HepG2 (cell line): ENCODE data around the gene PKMYT1. TPM values are rescaled to one million over a fixed set of nuclear protein-coding genes. Genes with fewer than 3 reads are reported as not detected.

Experiments
- CC2D1A ChIP-seq: sonication (generic); formaldehyde crosslinking; IDR thresholded peaks from 2 replicates; pipeline ENCODE4 v1.8.1; 2023; ENCODE audit warnings: mild to moderate bottlenecking, missing genetic modification reagents
- ESRRA ChIP-seq: sonication (generic); formaldehyde crosslinking; IDR thresholded peaks from 2 replicates; pipeline ENCODE4 v1.5.1; 2020; ENCODE audit warnings: mild to moderate bottlenecking, low read depth, missing genetic modification reagents
- FOXP1 ChIP-seq, 2 experiments: fragments of 450-650 bp in 1 of 2; IDR thresholded peaks; 2 replicates each; pipeline ENCODE4 v1.6.1; 2017 to 2018; ENCODE audit warnings: antibody characterized with exemption in 1 of 2
- NR2C2 ChIP-seq: sonication (generic); formaldehyde crosslinking; IDR thresholded peaks from 2 replicates; pipeline ENCODE4 v1.4.0; 2020; ENCODE audit warnings: missing genetic modification reagents, mild to moderate bottlenecking, moderate library complexity, borderline replicate concordance
- PHF8 ChIP-seq: sonication (generic); formaldehyde crosslinking; IDR thresholded peaks from 2 replicates; pipeline ENCODE4 v1.5.0; 2020; ENCODE audit warnings: missing genetic modification reagents
- SCMH1 ChIP-seq: sonication (generic); formaldehyde crosslinking; IDR thresholded peaks from 2 replicates; pipeline ENCODE4 v1.9.0; 2021; ENCODE audit warnings: missing genetic modification reagents, mild to moderate bottlenecking, borderline replicate concordance
- SRSF4 ChIP-seq: fragments of 200-400 bp; formaldehyde crosslinking; IDR thresholded peaks from one replicate; pipeline ENCODE4 v1.6.1; 2018; ENCODE audit warnings: mild to moderate bottlenecking, low read depth, low read length, moderate library complexity; ENCODE audit not compliant: poor library complexity, severe bottlenecking
- ZNF782 ChIP-seq: sonication (generic); formaldehyde crosslinking; IDR thresholded peaks from 2 replicates; pipeline ENCODE4 v1.4.0; 2020; ENCODE audit warnings: missing genetic modification reagents, mild to moderate bottlenecking, borderline replicate concordance
- ZSCAN9 ChIP-seq: IDR thresholded peaks from 2 replicates; pipeline ENCODE4 v1.6.1; 2016; ENCODE audit warnings: borderline replicate concordance
- polyA plus RNA-seq, 8 experiments: library from polyadenylated mRNA; depleted of rRNA in 3 of 8; stranded (reverse) in 7 of 8; unstranded in 1 of 8; fragments of >200 nt; fragmentation: Illumina TruSeq in 4 of 8; extraction: Trizol in 4 of 8; gene quantifications; 2 replicates each; pipeline versions ENCODE4 v1.2.1 to v1.2.3, GENCODE V29; 2011 to 2016; ENCODE audit warnings: low read depth in 4 of 8, missing spikeins in 1 of 8, mixed read lengths in 1 of 8; ENCODE audit not compliant: insufficient read depth in 1 of 8
- total RNA-seq, 5 experiments: library from RNA; depleted of rRNA; stranded (reverse); fragments of >200 nt; fragmentation: Illumina TruSeq; extraction: Trizol; gene quantifications; 2 replicates each; pipeline ENCODE4 v1.2.3, GENCODE V29; 2016; ENCODE audit warnings: low read depth in 1 of 5
- TF ChIP-seq, protein P1 (sequence below): sonication (generic); formaldehyde crosslinking; IDR thresholded peaks from 2 replicates; pipeline ENCODE4 v1.8.1; 2022; ENCODE audit warnings: low read depth, mild to moderate bottlenecking, missing genetic modification reagents
- TF ChIP-seq, protein P2 (sequence below): sonication (generic); formaldehyde crosslinking; IDR thresholded peaks from 2 replicates; pipeline ENCODE4 v1.5.0; 2020; ENCODE audit warnings: mild to moderate bottlenecking, missing genetic modification reagents, borderline replicate concordance
- TF ChIP-seq, protein P3 (sequence below): IDR thresholded peaks from 2 replicates; pipeline ENCODE4 v1.6.1; 2016
- TF ChIP-seq, protein P4 (sequence below): sonication (generic); formaldehyde crosslinking; IDR thresholded peaks from 2 replicates; pipeline ENCODE4 v1.5.1; 2020; ENCODE audit warnings: missing genetic modification reagents, mild to moderate bottlenecking, borderline replicate concordance
- TF ChIP-seq, protein P5 (sequence below): sonication (generic); formaldehyde crosslinking; IDR thresholded peaks from 2 replicates; pipeline ENCODE4 v1.4.0; 2020; ENCODE audit warnings: mild to moderate bottlenecking, missing genetic modification reagents
- TF ChIP-seq, protein P6 (sequence below): sonication (generic); formaldehyde crosslinking; IDR thresholded peaks from 2 replicates; pipeline ENCODE4 v1.9.0; 2021; ENCODE audit warnings: missing genetic modification reagents, borderline replicate concordance

PKMYT1 gene
- total and polyA plus RNA-seq, 2 of the 13 experiments (the other 11 are each of a cell fraction or from before 2014, with no cell fraction given), result 7.0 to 27.8 TPM

DNA sequence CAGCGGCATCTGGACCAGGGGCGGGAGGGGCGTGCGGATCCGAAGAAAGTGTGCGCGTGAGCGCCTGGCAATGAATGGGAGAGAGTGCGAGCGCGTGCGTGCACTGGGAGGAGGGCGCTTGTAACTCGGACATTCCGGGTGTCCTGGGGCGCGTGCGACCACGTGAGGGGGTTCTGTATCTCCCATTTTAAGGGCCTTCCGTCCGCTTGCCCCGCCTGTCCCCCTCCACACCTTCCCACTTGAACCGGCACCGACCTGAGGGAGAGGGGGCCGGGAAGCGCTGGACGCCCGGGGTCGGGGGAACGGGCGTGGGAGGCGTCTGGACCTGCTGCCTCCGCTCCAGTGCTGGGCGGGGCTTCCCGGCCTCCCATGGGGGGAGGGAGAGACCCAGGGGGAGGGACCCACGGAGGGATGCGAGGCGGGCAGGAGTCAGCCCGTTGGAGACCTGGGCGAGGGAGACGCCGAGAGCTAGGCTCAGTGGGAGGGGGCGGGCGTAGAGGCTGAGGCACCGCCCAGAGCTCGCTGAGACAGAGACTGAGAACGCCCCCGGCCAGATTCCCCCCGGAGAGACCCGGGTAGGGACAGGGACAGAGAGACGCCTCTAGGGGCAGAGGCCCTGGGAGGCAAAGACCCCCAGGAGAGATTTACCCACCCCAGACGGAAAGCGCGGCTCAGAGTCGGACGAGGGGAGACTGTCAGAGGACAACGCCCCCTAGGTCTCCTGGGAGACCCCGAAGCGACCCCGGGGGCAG, 16.3 kb downstream of the PKMYT1 start, which contains the start of gene KREMEN2 (continued):
- TF ChIP-seq, protein P1, sequence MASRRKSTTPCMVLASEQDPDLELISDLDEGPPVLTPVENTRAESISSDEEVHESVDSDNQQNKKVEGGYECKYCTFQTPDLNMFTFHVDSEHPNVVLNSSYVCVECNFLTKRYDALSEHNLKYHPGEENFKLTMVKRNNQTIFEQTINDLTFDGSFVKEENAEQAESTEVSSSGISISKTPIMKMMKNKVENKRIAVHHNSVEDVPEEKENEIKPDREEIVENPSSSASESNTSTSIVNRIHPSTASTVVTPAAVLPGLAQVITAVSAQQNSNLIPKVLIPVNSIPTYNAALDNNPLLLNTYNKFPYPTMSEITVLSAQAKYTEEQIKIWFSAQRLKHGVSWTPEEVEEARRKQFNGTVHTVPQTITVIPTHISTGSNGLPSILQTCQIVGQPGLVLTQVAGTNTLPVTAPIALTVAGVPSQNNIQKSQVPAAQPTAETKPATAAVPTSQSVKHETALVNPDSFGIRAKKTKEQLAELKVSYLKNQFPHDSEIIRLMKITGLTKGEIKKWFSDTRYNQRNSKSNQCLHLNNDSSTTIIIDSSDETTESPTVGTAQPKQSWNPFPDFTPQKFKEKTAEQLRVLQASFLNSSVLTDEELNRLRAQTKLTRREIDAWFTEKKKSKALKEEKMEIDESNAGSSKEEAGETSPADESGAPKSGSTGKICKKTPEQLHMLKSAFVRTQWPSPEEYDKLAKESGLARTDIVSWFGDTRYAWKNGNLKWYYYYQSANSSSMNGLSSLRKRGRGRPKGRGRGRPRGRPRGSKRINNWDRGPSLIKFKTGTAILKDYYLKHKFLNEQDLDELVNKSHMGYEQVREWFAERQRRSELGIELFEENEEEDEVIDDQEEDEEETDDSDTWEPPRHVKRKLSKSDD (CRISPR knock-in tag), result no peak
- TF ChIP-seq, protein P2, sequence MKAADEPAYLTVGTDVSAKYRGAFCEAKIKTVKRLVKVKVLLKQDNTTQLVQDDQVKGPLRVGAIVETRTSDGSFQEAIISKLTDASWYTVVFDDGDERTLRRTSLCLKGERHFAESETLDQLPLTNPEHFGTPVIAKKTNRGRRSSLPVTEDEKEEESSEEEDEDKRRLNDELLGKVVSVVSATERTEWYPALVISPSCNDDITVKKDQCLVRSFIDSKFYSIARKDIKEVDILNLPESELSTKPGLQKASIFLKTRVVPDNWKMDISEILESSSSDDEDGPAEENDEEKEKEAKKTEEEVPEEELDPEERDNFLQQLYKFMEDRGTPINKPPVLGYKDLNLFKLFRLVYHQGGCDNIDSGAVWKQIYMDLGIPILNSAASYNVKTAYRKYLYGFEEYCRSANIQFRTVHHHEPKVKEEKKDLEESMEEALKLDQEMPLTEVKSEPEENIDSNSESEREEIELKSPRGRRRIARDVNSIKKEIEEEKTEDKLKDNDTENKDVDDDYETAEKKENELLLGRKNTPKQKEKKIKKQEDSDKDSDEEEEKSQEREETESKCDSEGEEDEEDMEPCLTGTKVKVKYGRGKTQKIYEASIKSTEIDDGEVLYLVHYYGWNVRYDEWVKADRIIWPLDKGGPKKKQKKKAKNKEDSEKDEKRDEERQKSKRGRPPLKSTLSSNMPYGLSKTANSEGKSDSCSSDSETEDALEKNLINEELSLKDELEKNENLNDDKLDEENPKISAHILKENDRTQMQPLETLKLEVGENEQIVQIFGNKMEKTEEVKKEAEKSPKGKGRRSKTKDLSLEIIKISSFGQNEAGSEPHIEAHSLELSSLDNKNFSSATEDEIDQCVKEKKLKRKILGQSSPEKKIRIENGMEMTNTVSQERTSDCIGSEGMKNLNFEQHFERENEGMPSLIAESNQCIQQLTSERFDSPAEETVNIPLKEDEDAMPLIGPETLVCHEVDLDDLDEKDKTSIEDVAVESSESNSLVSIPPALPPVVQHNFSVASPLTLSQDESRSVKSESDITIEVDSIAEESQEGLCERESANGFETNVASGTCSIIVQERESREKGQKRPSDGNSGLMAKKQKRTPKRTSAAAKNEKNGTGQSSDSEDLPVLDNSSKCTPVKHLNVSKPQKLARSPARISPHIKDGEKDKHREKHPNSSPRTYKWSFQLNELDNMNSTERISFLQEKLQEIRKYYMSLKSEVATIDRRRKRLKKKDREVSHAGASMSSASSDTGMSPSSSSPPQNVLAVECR (CRISPR knock-in tag), result peak; percentile 16; the same call in 1 of the 2 replicates
- TF ChIP-seq ZNF782 (CRISPR knock-in tag) (no peak), SCMH1 (no peak), FOXP1 (IDR thresholded peaks at IDR 0.05) (no peak), FOXP1 (CRISPR knock-in tag; IDR thresholded peaks at IDR 0.05) (no peak), ESRRA (CRISPR knock-in tag) (no peak; the same call in 1 of the 2 replicates), SRSF4 (no peak), NR2C2 (CRISPR knock-in tag) (0 out of 2 replicates have a peak, but pooled peaks have one; percentile 29), PHF8 (CRISPR knock-in tag) (no peak), CC2D1A (CRISPR knock-in tag) (no peak), ZSCAN9 (no peak)
- TF ChIP-seq, protein P3, sequence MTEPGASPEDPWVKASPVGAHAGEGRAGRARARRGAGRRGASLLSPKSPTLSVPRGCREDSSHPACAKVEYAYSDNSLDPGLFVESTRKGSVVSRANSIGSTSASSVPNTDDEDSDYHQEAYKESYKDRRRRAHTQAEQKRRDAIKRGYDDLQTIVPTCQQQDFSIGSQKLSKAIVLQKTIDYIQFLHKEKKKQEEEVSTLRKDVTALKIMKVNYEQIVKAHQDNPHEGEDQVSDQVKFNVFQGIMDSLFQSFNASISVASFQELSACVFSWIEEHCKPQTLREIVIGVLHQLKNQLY (CRISPR knock-in tag), result no peak
- TF ChIP-seq, protein P4, sequence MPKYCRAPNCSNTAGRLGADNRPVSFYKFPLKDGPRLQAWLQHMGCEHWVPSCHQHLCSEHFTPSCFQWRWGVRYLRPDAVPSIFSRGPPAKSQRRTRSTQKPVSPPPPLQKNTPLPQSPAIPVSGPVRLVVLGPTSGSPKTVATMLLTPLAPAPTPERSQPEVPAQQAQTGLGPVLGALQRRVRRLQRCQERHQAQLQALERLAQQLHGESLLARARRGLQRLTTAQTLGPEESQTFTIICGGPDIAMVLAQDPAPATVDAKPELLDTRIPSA (CRISPR knock-in tag), result no peak
- TF ChIP-seq, protein P5, sequence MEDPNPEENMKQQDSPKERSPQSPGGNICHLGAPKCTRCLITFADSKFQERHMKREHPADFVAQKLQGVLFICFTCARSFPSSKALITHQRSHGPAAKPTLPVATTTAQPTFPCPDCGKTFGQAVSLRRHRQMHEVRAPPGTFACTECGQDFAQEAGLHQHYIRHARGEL (CRISPR knock-in tag), result no peak
- TF ChIP-seq, protein P6, sequence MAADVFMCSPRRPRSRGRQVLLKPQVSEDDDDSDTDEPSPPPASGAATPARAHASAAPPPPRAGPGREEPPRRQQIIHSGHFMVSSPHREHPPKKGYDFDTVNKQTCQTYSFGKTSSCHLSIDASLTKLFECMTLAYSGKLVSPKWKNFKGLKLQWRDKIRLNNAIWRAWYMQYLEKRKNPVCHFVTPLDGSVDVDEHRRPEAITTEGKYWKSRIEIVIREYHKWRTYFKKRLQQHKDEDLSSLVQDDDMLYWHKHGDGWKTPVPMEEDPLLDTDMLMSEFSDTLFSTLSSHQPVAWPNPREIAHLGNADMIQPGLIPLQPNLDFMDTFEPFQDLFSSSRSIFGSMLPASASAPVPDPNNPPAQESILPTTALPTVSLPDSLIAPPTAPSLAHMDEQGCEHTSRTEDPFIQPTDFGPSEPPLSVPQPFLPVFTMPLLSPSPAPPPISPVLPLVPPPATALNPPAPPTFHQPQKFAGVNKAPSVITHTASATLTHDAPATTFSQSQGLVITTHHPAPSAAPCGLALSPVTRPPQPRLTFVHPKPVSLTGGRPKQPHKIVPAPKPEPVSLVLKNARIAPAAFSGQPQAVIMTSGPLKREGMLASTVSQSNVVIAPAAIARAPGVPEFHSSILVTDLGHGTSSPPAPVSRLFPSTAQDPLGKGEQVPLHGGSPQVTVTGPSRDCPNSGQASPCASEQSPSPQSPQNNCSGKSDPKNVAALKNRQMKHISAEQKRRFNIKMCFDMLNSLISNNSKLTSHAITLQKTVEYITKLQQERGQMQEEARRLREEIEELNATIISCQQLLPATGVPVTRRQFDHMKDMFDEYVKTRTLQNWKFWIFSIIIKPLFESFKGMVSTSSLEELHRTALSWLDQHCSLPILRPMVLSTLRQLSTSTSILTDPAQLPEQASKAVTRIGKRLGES (CRISPR knock-in tag), result no peak
